HG03565 (cell line): ENCODE results near the gene ST3GAL3.

Experiments
- ATAC-seq: cut with Tn5 transposase; IDR thresholded peaks from one replicate; pipeline ENCODE4 v1.9.1; 2021; ENCODE audit warnings: mild to moderate bottlenecking, moderate library complexity; ENCODE audit not compliant: unreplicated experiment

ST3GAL3 gene

GRCh38 chr1:43873851-43874250, 166.5 kb downstream of the ST3GAL3 start:
- ATAC-seq, result no peak

GRCh38 chr1:43874716-43875115, 167.4 kb downstream of the ST3GAL3 start:
- ATAC-seq, result no peak

GRCh38 chr1:43875331-43875730, 168.0 kb downstream of the ST3GAL3 start:
- no peak for ATAC-seq

- ATAC-seq, result no peak
These were observed 169.8 kb downstream of the ST3GAL3 start for GRCh38 chr1:43877101-43877500.

- no peak for ATAC-seq
These were observed 171.1 kb downstream of the ST3GAL3 start for GRCh38 chr1:43878440-43878839.

- no peak for ATAC-seq
These were observed 171.5 kb downstream of the ST3GAL3 start for GRCh38 chr1:43878854-43879253.

GRCh38 chr1:43879414-43879813, 172.1 kb downstream of the ST3GAL3 start:
- no peak for ATAC-seq

GRCh38 chr1:43879996-43880395, 172.7 kb downstream of the ST3GAL3 start:
- no peak for ATAC-seq

- no peak for ATAC-seq
These were observed 173.3 kb downstream of the ST3GAL3 start for GRCh38 chr1:43880604-43881003.

GRCh38 chr1:43881415-43881814, 174.1 kb downstream of the ST3GAL3 start:
- ATAC-seq, result no peak

- no peak for ATAC-seq
These were observed 175.4 kb downstream of the ST3GAL3 start for GRCh38 chr1:43882763-43883162.

- no peak for ATAC-seq
These were observed 176.0 kb downstream of the ST3GAL3 start for GRCh38 chr1:43883321-43883720.

GRCh38 chr1:43885279-43885801, 178.0 kb downstream of the ST3GAL3 start:
- no peak for ATAC-seq

GRCh38 chr1:43887748-43888147, 180.4 kb downstream of the ST3GAL3 start:
- no peak for ATAC-seq

- no peak for ATAC-seq
These were observed 183.5 kb downstream of the ST3GAL3 start for GRCh38 chr1:43890815-43891214.

GRCh38 chr1:43893006-43893405, 185.7 kb downstream of the ST3GAL3 start:
- no peak for ATAC-seq

- ATAC-seq, result no peak
These were observed 191.6 kb downstream of the ST3GAL3 start for GRCh38 chr1:43898981-43899380.

GRCh38 chr1:43900386-43900785, 193.1 kb downstream of the ST3GAL3 start:
- no peak for ATAC-seq

- no peak for ATAC-seq
These were observed 194.0 kb downstream of the ST3GAL3 start for GRCh38 chr1:43901196-43901961.

- ATAC-seq, result no peak
These were observed 194.9 kb downstream of the ST3GAL3 start for GRCh38 chr1:43902058-43902831.

- ATAC-seq, result no peak
These were observed 197.6 kb downstream of the ST3GAL3 start for GRCh38 chr1:43904660-43905551.
